Vagina (tissue), 2 donors: Measurements from ENCODE around the gene MYH9. TPM values are rescaled to one million over a fixed set of nuclear protein-coding genes. Genes with fewer than 3 reads are reported as not detected.

Experiments
- DNase-seq, 2 donors: peaks; one replicate each; pipeline ENCODE4 v3.0.0-alpha.2; 2017; ENCODE audit errors: extremely low spot score in 2 of 2
- H3K27ac ChIP-seq: fragments of 200-600 bp; sonication (generic); one replicate; pipeline ENCODE4 v1.5.1; 2019
- H3K27me3 ChIP-seq: fragments of 200-600 bp; sonication (generic); one replicate; pipeline ENCODE4 v1.5.1; 2019
- H3K36me3 ChIP-seq, 2 donors: fragments of 200-600 bp; sonication (generic); one replicate each; pipeline ENCODE4 v1.5.1; 2017 to 2019
- H3K4me1 ChIP-seq: fragments of 200-600 bp; sonication (generic); one replicate; pipeline ENCODE4 v1.5.1; 2019
- H3K4me3 ChIP-seq, 2 donors: fragments of 200-600 bp; sonication (generic); 1 replicate in 1 of 2; 2 replicates in 1 of 2; pipeline ENCODE4 v1.5.1; 2016 to 2019
- H3K9me3 ChIP-seq: fragments of 200-600 bp; sonication (generic); one replicate; pipeline ENCODE4 v1.5.1; 2019
- CTCF ChIP-seq, 3 experiments: fragments of 450-650 bp in 2 of 3; fragments of 200-600 bp in 1 of 3; sonication (generic) in 1 of 3; IDR thresholded peaks; one replicate each; pipeline ENCODE4 v1.5.1; 2017 to 2019; ENCODE audit warnings: antibody characterized with exemption in 3 of 3, mild to moderate bottlenecking in 2 of 3, moderate library complexity in 2 of 3
- POLR2A ChIP-seq, 2 donors: fragments of 450-650 bp; IDR thresholded peaks; one replicate each; pipeline ENCODE4 v1.6.1; 2017; ENCODE audit warnings: antibody characterized with exemption in 2 of 2, mild to moderate bottlenecking in 2 of 2, moderate library complexity in 2 of 2
- POLR2AphosphoS5 ChIP-seq, 2 donors: sonication (generic); formaldehyde crosslinking; IDR thresholded peaks; one replicate each; pipeline ENCODE4 v1.9.0; 2017; ENCODE audit warnings: antibody characterized with exemption in 2 of 2, mild to moderate bottlenecking in 2 of 2, low read depth in 1 of 2; ENCODE audit not compliant: insufficient read depth in 1 of 2
- intact Hi-C: fragments of 100-400 bp; cut with DNase I; formaldehyde crosslinking; loops from one replicate; pipeline ENCODE4 v1.15.1; 2023
- total RNA-seq: library from RNA; depleted of rRNA; stranded (reverse); fragments of >200 nt; gene quantifications from one replicate; pipeline ENCODE4 v1.2.3, GENCODE V29; 2016

Gene MYH9
- total RNA-seq, 1 donor from 2014 or later: 333 TPM

- H3K27ac ChIP-seq: peak overlapping the region; percentile 99
- H3K36me3 ChIP-seq: no peaks in the 10 kb centered on the region
- no peaks in the 10 kb centered on the region for H3K27me3 ChIP-seq
- intact Hi-C loops: loop anchor here (5.0 kb wide), 1 partner anchor 70 kb away; no protein-coding TSS in a partner anchor
- TF ChIP-seq POLR2AphosphoS5 (IDR thresholded peaks at IDR 0.05; ENCODE audit: insufficient read depth in 1 of 2, low read depth in 1 of 2): no peak
- peak in 1 of 2 donors; percentile 99 for TF ChIP-seq POLR2A (IDR thresholded peaks at IDR 0.05)
- H3K4me1 ChIP-seq: peaks cover 42% of the 10 kb centered on the region
- DNase-seq: no peak
- H3K9me3 ChIP-seq: no peaks in the 10 kb centered on the region
- peak overlapping the region; percentile 98 to 100 for H3K4me3 ChIP-seq
These were observed 133 bp downstream of the MYH9 start for GRCh38 chr22:36387709-36387958.

- Histone ChIP-seq H3K4me1 (peaks cover 48% of the 10 kb centered on the region), H3K9me3 (no peaks in the 10 kb centered on the region), H3K27me3 (no peaks in the 10 kb centered on the region), H3K27ac (peak overlapping the region; percentile 99), H3K4me3 (peak overlapping the region; percentile 98 to 100), H3K36me3 (no peaks in the 10 kb centered on the region)
- TF ChIP-seq CTCF (IDR thresholded peaks at IDR 0.05) (no peak), POLR2AphosphoS5 (IDR thresholded peaks at IDR 0.05; ENCODE audit: insufficient read depth in 1 of 2, low read depth in 1 of 2) (peak in 1 of 2 donors; percentile 74)
- intact Hi-C loops: loop anchor here (5.0 kb wide), 1 partner anchor 70 kb away; no protein-coding TSS in a partner anchor
- no peak for DNase-seq
These were observed 663 bp downstream of the MYH9 start for GRCh38 chr22:36386900-36387708.

GRCh38 chr22:36386351-36386899 is 1.3 kb downstream of the MYH9 start:
- intact Hi-C loops: loop anchor here (5.0 kb wide), 1 partner anchor 71 kb away; no protein-coding TSS in a partner anchor
- no peak for DNase-seq
- peaks cover 54% of the 10 kb centered on the region for H3K4me1 ChIP-seq
- peak overlapping the region; percentile 98 to 100 for H3K4me3 ChIP-seq
- H3K27ac ChIP-seq: peak overlapping the region; percentile 99
- H3K36me3 ChIP-seq: no peaks in the 10 kb centered on the region
- no peaks in the 10 kb centered on the region for H3K9me3 ChIP-seq
- no peaks in the 10 kb centered on the region for H3K27me3 ChIP-seq
- no peak for TF ChIP-seq CTCF (IDR thresholded peaks at IDR 0.05)
- TF ChIP-seq POLR2AphosphoS5 (IDR thresholded peaks at IDR 0.05; ENCODE audit: insufficient read depth in 1 of 2, low read depth in 1 of 2): no peak
- peak in 1 of 2 donors; percentile 10 for TF ChIP-seq POLR2A (IDR thresholded peaks at IDR 0.05)

GRCh38 chr22:36385491-36386350 is 2.0 kb downstream of the MYH9 start:
- H3K36me3 ChIP-seq: no peaks in the 10 kb centered on the region
- DNase-seq: no peak
- TF ChIP-seq POLR2A (IDR thresholded peaks at IDR 0.05) (no peak), POLR2AphosphoS5 (IDR thresholded peaks at IDR 0.05; ENCODE audit: insufficient read depth in 1 of 2, low read depth in 1 of 2) (peak in 1 of 2 donors; percentile 22), CTCF (IDR thresholded peaks at IDR 0.05) (no peak)
- H3K9me3 ChIP-seq: no peaks in the 10 kb centered on the region
- H3K4me1 ChIP-seq: peaks cover 62% of the 10 kb centered on the region
- no peaks in the 10 kb centered on the region for H3K27me3 ChIP-seq
- peak overlapping the region; percentile 99 for H3K27ac ChIP-seq
- intact Hi-C loops: loop anchor here (5.0 kb wide), 1 partner anchor 72 kb away; no protein-coding TSS in a partner anchor
- H3K4me3 ChIP-seq: peak overlapping the region; percentile 98 to 100

- no peaks in the 10 kb centered on the region for H3K27me3 ChIP-seq
- peak overlapping the region; percentile 99 for H3K27ac ChIP-seq
- no peaks in the 10 kb centered on the region for H3K36me3 ChIP-seq
- TF ChIP-seq POLR2A (IDR thresholded peaks at IDR 0.05) (no peak), POLR2AphosphoS5 (IDR thresholded peaks at IDR 0.05; ENCODE audit: insufficient read depth in 1 of 2, low read depth in 1 of 2) (no peak), CTCF (IDR thresholded peaks at IDR 0.05) (no peak)
- H3K4me1 ChIP-seq: peaks cover 70% of the 10 kb centered on the region
- intact Hi-C loops: loop anchor here (5.0 kb wide), 2 partner anchors 43 to 72 kb away; no protein-coding TSS in a partner anchor
- H3K4me3 ChIP-seq: peak overlapping the region; percentile 98 to 100
- no peaks in the 10 kb centered on the region for H3K9me3 ChIP-seq
- no peak for DNase-seq
These were observed 2.8 kb downstream of the MYH9 start for GRCh38 chr22:36384766-36385481.
